Upper lobe of left lung (tissue), 6 donors: ENCODE measurements around the gene BMERB1. TPM values are rescaled to one million over a fixed set of nuclear protein-coding genes. Genes with fewer than 3 reads are reported as not detected.

Experiments
- ATAC-seq, 2 donors: fragments of 200-7000 bp; cut with Tn5 transposase; one replicate each; pipeline ENCODE4 v1.9.1; 2022; ENCODE audit warnings: mild to moderate bottlenecking in 2 of 2, moderate library complexity in 2 of 2; ENCODE audit not compliant: low FRiP score in 2 of 2
- DNase-seq, 2 donors: peaks; one replicate each; pipeline ENCODE4 v3.0.0-alpha.2; 2019 to 2020
- H3K27ac ChIP-seq, 4 donors: fragments of 200-600 bp; sonication (generic); one replicate each; pipeline ENCODE4 v1.5.1; 2016 to 2019
- H3K27me3 ChIP-seq, 4 donors: fragments of 200-600 bp; sonication (generic); one replicate each; pipeline ENCODE4 v1.5.1; 2017 to 2019
- H3K36me3 ChIP-seq, 4 donors: fragments of 200-600 bp; sonication (generic); one replicate each; pipeline ENCODE4 v1.5.1; 2016 to 2019
- H3K4me1 ChIP-seq, 4 donors: fragments of 200-600 bp; sonication (generic); one replicate each; pipeline ENCODE4 v1.5.1; 2018 to 2019
- H3K4me3 ChIP-seq, 4 donors: fragments of 200-600 bp; sonication (generic); one replicate each; pipeline ENCODE4 v1.5.1; 2017 to 2019; ENCODE audit warnings: mild to moderate bottlenecking in 2 of 4, moderate library complexity in 1 of 4
- H3K9me3 ChIP-seq, 4 donors: fragments of 200-600 bp; sonication (generic); one replicate each; pipeline ENCODE4 v1.5.1; 2018 to 2019
- EP300 ChIP-seq, 4 donors: sonication (generic); formaldehyde crosslinking; IDR thresholded peaks; one replicate each; pipeline ENCODE4 v1.5.1; 2017; ENCODE audit warnings: antibody characterized with exemption in 4 of 4, control low read depth in 2 of 4
- POLR2A ChIP-seq, 4 donors: fragments of 450-650 bp; IDR thresholded peaks; one replicate each; pipeline ENCODE4 v1.5.1; 2016 to 2017; ENCODE audit warnings: antibody characterized with exemption in 4 of 4, mild to moderate bottlenecking in 2 of 4
- POLR2AphosphoS5 ChIP-seq, 2 donors: sonication (generic); formaldehyde crosslinking; IDR thresholded peaks; one replicate each; pipeline ENCODE4 v1.5.1; 2017; ENCODE audit warnings: antibody characterized with exemption in 2 of 2
- WGBS, 2 donors: methylation state at CpG; one replicate each; pipeline ENCODE4 v1.1.5; 2017 to 2018; 5-methylcytosine and 5-hydroxymethylcytosine counted together
- total RNA-seq, 6 donors: library from RNA; depleted of rRNA in 4 of 6; stranded (reverse); fragments of >200 nt in 4 of 6; gene quantifications; one replicate each; pipeline versions ENCODE4 v1.1.0 to v1.2.1, GENCODE V29; 2016 to 2021
- TF ChIP-seq, protein P1 (sequence below), 6 experiments: fragments of 450-650 bp in 4 of 6; fragments of 200-600 bp in 2 of 6; sonication (generic) in 2 of 6; IDR thresholded peaks; one replicate each; pipeline ENCODE4 v1.5.1; 2016 to 2019; ENCODE audit warnings: antibody characterized with exemption in 6 of 6
- donor health status: DM: no; HTN: no; CAD: no; lungs with moderate emphysema.
- donor health status: DM: no; HTN: yes; CAD: no; lungs with severe emphysema.

Gene BMERB1
- total RNA-seq, 6 donors from 2014 or later = 5.2 to 27.6 (median 16.1) TPM

DNA sequence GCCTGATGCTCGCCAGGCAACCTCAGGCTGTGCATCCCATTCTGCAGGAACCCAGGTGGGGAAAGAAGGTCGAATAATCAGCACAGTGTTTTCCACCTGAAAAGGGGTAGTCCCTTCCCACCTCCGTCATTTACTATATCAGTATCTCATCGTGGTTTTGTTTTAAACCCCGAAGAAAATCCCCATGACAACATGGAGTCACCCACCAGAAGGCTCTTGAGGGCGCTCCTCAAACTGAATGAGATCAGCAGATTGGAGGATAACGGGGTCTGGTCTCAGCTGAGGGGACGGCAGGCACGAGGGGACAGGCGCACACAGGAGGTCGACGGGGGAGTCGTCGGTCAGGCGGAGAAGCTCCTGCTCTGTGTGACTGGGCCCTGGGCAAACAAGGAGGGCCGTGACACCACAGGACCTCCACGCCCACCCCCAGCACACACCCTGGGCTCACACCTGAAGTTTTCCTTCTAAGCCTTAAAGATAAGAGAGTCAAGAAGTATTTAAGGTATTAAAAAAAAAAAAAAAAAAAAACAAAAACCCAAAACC, 164.3 kb downstream of the BMERB1 start:
- H3K9me3 ChIP-seq = no peaks in the 10 kb centered on the region
- TF ChIP-seq POLR2A (IDR thresholded peaks at IDR 0.05) (no peak), POLR2AphosphoS5 (IDR thresholded peaks at IDR 0.05) (no peak), EP300 (IDR thresholded peaks at IDR 0.05) (no peak)
- TF ChIP-seq, protein P1, sequence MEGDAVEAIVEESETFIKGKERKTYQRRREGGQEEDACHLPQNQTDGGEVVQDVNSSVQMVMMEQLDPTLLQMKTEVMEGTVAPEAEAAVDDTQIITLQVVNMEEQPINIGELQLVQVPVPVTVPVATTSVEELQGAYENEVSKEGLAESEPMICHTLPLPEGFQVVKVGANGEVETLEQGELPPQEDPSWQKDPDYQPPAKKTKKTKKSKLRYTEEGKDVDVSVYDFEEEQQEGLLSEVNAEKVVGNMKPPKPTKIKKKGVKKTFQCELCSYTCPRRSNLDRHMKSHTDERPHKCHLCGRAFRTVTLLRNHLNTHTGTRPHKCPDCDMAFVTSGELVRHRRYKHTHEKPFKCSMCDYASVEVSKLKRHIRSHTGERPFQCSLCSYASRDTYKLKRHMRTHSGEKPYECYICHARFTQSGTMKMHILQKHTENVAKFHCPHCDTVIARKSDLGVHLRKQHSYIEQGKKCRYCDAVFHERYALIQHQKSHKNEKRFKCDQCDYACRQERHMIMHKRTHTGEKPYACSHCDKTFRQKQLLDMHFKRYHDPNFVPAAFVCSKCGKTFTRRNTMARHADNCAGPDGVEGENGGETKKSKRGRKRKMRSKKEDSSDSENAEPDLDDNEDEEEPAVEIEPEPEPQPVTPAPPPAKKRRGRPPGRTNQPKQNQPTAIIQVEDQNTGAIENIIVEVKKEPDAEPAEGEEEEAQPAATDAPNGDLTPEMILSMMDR (IDR thresholded peaks at IDR 0.05) = no peak
- WGBS, 2 donors = 92 to 93% methylated on average over 13 to 17 of the region's 17 CpGs
- no peak for ATAC-seq
- no peaks in the 10 kb centered on the region for H3K27me3 ChIP-seq
- no peak overlapping the region for H3K27ac ChIP-seq
- no peak for DNase-seq
- H3K4me1 ChIP-seq = no peaks in the 10 kb centered on the region
- peaks cover 47 to 92% (median 84%) of the 10 kb centered on the region in 4 donors for H3K36me3 ChIP-seq
- H3K4me3 ChIP-seq = no peak overlapping the region

DNA sequence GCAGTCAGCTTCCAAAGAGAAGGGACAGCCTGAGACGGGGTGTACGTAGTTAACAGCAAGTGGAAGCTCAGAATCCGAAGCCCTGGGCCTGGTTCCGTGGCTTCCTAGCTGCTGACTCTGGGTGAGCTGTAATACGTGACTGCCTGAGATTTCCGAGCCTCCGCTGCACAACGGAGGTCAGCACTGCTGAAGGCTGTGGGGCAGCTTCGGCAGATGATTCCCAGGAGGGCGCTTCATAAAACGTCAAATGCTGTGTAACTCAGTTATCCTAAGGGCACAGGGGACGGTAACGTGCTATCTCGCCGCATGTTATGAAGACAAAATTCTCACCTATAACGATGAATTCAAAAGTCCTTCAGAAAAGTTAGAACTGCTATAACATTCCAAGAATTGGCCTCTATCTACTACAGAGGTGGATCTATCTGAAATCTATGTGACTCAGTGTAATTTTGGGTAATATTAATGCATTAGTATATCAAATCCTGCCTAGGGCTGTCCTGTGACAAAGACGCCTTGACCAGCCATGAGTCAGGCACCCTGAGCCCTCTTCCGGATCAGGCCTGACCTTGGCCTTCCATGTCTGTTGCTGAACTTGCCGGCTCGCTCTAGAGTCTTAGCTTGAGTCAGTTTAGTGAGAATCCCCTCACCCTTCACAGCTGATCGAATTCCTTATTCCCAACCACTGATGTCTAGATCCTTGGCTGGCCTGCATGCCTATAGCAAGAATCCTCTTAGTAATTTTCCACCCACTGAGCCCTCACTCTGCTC, 165.1 kb downstream of the BMERB1 start:
- no peak for ATAC-seq
- TF ChIP-seq POLR2A (IDR thresholded peaks at IDR 0.05) = no peak
- TF ChIP-seq EP300 (IDR thresholded peaks at IDR 0.05) = no peak
- TF ChIP-seq, protein P1 (IDR thresholded peaks at IDR 0.05) = no peak
- TF ChIP-seq POLR2AphosphoS5 (IDR thresholded peaks at IDR 0.05) = no peak
- no peaks in the 10 kb centered on the region for H3K9me3 ChIP-seq
- no peaks in the 10 kb centered on the region for H3K27me3 ChIP-seq
- H3K27ac ChIP-seq = no peak overlapping the region
- H3K36me3 ChIP-seq = peaks cover 47 to 98% (median 91%) of the 10 kb centered on the region in 4 donors
- 95 to 97% methylated on average over 21 of the region's 21 CpGs for WGBS, 2 donors
- no peak overlapping the region for H3K4me3 ChIP-seq
- no peak for DNase-seq
- H3K4me1 ChIP-seq = no peaks in the 10 kb centered on the region

DNA sequence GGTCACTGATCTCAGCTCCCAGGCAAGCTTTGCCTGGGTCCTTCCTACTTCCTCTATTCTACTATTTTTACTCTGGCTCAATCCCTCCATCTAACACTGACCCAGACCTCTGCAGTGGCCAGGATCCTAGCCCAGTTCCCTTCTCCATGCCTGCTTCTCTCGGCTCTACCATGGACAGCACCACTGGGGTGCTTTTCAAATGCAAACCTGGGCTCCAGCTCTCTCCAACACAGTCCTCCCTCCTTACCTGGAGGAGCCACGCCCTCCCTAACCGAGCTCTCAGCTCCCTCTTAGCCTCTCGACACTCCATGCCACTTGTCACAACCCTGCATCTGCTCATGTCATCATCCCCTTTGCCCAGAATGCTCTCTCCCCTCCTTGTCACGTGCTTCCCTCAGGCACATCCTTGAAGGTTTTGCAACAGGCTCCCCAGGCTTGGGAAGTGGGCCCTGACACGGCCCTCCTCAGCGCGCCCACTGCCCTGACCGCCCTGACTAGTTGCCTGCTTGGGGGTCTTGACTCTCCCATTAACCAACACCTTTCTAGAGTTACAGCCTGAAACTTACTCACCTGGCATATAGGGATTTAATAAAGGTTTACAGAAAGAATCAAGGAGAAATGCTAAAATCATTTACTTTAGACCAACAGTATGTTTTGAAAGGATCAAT, 167.0 kb downstream of the BMERB1 start:
- TF ChIP-seq, protein P1 (IDR thresholded peaks at IDR 0.05) = no peak
- TF ChIP-seq EP300 (IDR thresholded peaks at IDR 0.05) = no peak
- no peak for TF ChIP-seq POLR2A (IDR thresholded peaks at IDR 0.05)
- no peak for TF ChIP-seq POLR2AphosphoS5 (IDR thresholded peaks at IDR 0.05)
- 83 to 87% methylated on average over 9 of the region's 9 CpGs for WGBS, 2 donors
- Histone ChIP-seq H3K4me3 (no peak overlapping the region), H3K36me3 (peaks cover 37 to 97% (median 90%) of the 10 kb centered on the region in 4 donors), H3K27me3 (no peaks in the 10 kb centered on the region), H3K27ac (no peak overlapping the region), H3K4me1 (no peaks in the 10 kb centered on the region), H3K9me3 (no peaks in the 10 kb centered on the region)
- peak; percentile 45 to 48 for DNase-seq
- peak in 1 of 2 donors; percentile 77 for ATAC-seq

DNA sequence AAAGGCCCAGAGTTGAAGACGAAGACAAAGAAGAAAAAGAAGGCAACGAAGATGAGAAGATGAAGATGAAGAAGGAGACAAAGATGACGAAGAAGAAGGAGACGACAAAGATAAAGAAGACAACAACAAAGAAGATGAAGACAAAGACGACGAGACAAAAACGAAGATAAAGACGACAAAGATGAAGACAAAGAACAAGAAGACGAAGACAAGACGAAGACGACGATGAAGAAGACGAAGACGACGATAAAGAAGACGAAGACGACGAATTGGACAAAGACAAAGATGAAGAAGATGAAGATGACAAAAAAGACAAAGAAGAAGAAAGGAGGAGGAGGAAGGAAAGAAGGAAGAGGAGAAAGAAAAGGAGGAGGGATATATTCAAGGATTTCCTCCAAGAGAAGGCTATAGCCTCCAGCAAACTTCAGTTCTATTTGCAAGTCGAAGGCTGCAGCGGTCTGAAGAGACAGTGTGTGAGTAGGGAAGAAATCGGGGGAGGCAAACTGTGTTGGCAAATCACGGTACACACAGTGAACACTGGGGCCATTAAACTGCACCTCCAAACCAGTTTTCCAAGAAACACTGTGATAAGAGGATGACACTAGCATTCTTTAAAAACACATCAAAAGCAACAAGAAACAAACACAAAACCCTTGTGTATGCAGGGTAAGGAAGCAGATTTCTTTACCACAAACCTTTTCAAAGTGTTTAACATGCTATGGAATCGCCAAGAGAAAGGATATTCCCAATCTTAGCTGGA, 168.1 kb downstream of the BMERB1 start:
- peaks cover 35 to 99% (median 89%) of the 10 kb centered on the region in 4 donors for H3K36me3 ChIP-seq
- no peak for TF ChIP-seq EP300 (IDR thresholded peaks at IDR 0.05)
- no peak for TF ChIP-seq POLR2AphosphoS5 (IDR thresholded peaks at IDR 0.05)
- no peak for TF ChIP-seq POLR2A (IDR thresholded peaks at IDR 0.05)
- DNase-seq = no peak

More for the DNA sequence above, 168.1 kb downstream of the BMERB1 start:
- Histone ChIP-seq H3K27me3 (no peaks in the 10 kb centered on the region), H3K9me3 (no peaks in the 10 kb centered on the region), H3K27ac (no peak overlapping the region), H3K4me1 (peaks cover 0 to 3% (median under 1%) of the 10 kb centered on the region in 4 donors), H3K4me3 (no peak overlapping the region)
- 96% methylated on average over 23 of the region's 23 CpGs for WGBS, 2 donors
- ATAC-seq = no peak
